ENCODE results near the gene MYCBP2.

DNA sequence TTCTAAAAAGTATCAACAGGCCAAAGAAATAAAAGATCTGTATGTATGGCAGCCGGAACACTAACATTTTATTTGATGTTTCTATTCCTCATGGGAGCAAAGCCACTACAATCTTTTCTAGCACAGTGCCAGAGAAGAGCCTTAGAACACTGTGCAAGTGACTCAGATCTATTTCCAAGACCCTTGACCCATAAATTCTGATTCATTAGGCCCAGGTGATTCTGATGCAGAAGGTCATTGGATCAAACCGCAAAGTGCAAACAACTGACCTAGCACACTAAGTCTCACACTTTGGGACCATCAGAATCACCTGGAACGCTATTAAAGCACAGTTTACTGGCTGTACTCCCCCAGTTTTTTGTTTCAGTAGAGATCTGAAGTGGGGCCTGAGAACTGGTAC, 87.6 kb downstream of the MYCBP2 start:
- TF ChIP-seq ATF2 (tag by site-specific recombination; IDR thresholded peaks at IDR 0.05; ENCODE audit: low read depth) (no peak), ZSCAN18 (tag by site-specific recombination; IDR thresholded peaks at IDR 0.05) (no peak), YY1 (tag by site-specific recombination; IDR thresholded peaks at IDR 0.05) (no peak), ZNF416 (tag by site-specific recombination; IDR thresholded peaks at IDR 0.05) (no peak), ZNF184 (tag by site-specific recombination; IDR thresholded peaks at IDR 0.05) (no peak), PRDM10 (tag by site-specific recombination; IDR thresholded peaks at IDR 0.05) (no peak), ZNF292 (tag by site-specific recombination; IDR thresholded peaks at IDR 0.05; ENCODE audit: borderline replicate concordance, low read depth) (no peak)
- TF ChIP-seq, protein P1, sequence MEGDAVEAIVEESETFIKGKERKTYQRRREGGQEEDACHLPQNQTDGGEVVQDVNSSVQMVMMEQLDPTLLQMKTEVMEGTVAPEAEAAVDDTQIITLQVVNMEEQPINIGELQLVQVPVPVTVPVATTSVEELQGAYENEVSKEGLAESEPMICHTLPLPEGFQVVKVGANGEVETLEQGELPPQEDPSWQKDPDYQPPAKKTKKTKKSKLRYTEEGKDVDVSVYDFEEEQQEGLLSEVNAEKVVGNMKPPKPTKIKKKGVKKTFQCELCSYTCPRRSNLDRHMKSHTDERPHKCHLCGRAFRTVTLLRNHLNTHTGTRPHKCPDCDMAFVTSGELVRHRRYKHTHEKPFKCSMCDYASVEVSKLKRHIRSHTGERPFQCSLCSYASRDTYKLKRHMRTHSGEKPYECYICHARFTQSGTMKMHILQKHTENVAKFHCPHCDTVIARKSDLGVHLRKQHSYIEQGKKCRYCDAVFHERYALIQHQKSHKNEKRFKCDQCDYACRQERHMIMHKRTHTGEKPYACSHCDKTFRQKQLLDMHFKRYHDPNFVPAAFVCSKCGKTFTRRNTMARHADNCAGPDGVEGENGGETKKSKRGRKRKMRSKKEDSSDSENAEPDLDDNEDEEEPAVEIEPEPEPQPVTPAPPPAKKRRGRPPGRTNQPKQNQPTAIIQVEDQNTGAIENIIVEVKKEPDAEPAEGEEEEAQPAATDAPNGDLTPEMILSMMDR (tag by site-specific recombination; IDR thresholded peaks at IDR 0.05): no peak
- TF ChIP-seq, protein P2, sequence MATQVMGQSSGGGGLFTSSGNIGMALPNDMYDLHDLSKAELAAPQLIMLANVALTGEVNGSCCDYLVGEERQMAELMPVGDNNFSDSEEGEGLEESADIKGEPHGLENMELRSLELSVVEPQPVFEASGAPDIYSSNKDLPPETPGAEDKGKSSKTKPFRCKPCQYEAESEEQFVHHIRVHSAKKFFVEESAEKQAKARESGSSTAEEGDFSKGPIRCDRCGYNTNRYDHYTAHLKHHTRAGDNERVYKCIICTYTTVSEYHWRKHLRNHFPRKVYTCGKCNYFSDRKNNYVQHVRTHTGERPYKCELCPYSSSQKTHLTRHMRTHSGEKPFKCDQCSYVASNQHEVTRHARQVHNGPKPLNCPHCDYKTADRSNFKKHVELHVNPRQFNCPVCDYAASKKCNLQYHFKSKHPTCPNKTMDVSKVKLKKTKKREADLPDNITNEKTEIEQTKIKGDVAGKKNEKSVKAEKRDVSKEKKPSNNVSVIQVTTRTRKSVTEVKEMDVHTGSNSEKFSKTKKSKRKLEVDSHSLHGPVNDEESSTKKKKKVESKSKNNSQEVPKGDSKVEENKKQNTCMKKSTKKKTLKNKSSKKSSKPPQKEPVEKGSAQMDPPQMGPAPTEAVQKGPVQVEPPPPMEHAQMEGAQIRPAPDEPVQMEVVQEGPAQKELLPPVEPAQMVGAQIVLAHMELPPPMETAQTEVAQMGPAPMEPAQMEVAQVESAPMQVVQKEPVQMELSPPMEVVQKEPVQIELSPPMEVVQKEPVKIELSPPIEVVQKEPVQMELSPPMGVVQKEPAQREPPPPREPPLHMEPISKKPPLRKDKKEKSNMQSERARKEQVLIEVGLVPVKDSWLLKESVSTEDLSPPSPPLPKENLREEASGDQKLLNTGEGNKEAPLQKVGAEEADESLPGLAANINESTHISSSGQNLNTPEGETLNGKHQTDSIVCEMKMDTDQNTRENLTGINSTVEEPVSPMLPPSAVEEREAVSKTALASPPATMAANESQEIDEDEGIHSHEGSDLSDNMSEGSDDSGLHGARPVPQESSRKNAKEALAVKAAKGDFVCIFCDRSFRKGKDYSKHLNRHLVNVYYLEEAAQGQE (tag by site-specific recombination; IDR thresholded peaks at IDR 0.05): no peak

Measured in HEK293 (cell line).